ENCODE results near the gene LTA4H. TPM values are rescaled to one million over a fixed set of nuclear protein-coding genes. Genes with fewer than 3 reads are reported as not detected.

Gene LTA4H
- total RNA-seq, 4 donors from 2014 or later, result 36.7 to 46.9 (median 40.6) TPM

DNA sequence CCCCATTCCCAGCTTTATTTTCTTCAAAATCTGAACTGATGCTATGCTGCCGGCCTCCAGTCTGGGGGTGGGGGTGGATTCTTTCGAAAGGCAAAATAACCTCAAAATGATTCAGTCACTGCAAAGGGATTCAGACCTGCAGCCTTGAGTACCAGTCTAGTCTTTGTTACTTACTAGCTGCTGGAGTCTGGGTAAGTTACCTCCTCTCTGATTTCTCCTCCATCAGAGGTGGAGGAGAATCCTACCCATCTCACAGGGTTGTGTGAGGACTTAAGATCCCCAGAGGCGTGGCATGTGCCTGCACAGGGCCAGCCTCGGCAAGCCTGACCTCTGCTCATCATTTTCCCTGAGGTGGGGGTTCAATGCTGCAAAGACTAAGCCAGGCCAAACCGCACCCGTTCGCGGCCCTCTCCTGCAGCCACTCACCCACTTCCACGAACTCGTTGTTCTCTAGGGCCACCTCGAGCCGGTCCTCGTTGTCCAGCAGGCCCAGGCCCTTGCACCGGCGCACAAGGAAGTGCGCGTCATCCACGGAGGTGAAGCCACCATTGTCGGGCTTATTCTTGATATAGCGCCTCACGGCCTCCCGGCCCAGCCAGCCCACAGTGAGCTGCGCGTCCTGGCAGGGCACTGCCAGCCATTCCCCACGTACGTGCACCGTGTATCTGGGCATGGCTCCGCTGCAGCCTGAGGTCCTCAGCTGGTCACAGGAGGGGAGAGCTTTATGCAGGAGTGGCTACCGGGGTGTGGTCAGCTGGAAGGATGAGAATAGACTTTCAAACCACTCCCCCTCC lies 40.0 kb downstream of the LTA4H start:
- Histone ChIP-seq H3K4me1 (no peaks in the 10 kb centered on the region), H3K27me3 (no peaks in the 10 kb centered on the region), H3K36me3 (no peaks in the 10 kb centered on the region), H3K4me3 (no peak overlapping the region), H3K9me3 (no peaks in the 10 kb centered on the region), H3K27ac (peak overlapping the region in 1 of 4 donors; percentile 46)
- DNase-seq (no peak), ATAC-seq (no peak)
- TF ChIP-seq POLR2A (IDR thresholded peaks at IDR 0.05), result no peak
- TF ChIP-seq, protein P1, sequence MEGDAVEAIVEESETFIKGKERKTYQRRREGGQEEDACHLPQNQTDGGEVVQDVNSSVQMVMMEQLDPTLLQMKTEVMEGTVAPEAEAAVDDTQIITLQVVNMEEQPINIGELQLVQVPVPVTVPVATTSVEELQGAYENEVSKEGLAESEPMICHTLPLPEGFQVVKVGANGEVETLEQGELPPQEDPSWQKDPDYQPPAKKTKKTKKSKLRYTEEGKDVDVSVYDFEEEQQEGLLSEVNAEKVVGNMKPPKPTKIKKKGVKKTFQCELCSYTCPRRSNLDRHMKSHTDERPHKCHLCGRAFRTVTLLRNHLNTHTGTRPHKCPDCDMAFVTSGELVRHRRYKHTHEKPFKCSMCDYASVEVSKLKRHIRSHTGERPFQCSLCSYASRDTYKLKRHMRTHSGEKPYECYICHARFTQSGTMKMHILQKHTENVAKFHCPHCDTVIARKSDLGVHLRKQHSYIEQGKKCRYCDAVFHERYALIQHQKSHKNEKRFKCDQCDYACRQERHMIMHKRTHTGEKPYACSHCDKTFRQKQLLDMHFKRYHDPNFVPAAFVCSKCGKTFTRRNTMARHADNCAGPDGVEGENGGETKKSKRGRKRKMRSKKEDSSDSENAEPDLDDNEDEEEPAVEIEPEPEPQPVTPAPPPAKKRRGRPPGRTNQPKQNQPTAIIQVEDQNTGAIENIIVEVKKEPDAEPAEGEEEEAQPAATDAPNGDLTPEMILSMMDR (IDR thresholded peaks at IDR 0.05 in 4 of 5, conservative IDR thresholded peaks at IDR 0.05 in 1 of 5), result no peak
- intact Hi-C loops (cut with DNase I; ENCODE audit: low total_unique reads) (no loop called here), in situ Hi-C loops (cut with MboI; ENCODE audit: low sequenced_read_pairs in 4 of 4) (loop anchor here in 2 of 4 donors (10.0 kb wide), 1 partner anchor 81 kb away; no protein-coding TSS in a partner anchor)

DNA sequence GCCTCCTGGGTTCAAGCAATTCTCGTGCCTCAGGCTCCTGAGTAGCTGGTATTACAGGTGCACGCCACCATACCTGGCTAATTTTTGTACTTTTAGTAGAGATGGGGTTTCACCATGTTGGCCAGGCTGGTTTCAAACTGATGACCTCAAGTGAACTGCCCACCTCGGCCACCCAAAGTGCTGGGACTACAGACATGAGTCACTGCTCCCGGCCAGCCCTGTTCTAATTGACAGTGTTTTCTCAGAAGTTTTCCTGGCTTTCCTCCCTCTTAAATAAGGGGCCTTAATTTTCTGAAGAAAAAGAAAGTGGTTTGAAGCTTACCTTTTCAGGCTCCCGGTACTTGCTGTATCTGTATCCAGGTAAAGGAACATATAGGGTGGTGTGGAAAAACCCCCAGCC lies 40.9 kb downstream of the LTA4H start:
- no peaks in the 10 kb centered on the region for H3K9me3 ChIP-seq
- intact Hi-C loops (cut with DNase I; ENCODE audit: low total_unique reads) (no loop called here), in situ Hi-C loops (cut with MboI; ENCODE audit: low sequenced_read_pairs in 4 of 4) (loop anchor here in 2 of 4 donors (10.0 kb wide), 1 partner anchor 80 kb away; no protein-coding TSS in a partner anchor)
- H3K27me3 ChIP-seq, result no peaks in the 10 kb centered on the region
- no peak for TF ChIP-seq POLR2A (IDR thresholded peaks at IDR 0.05)
- TF ChIP-seq, protein P1 (IDR thresholded peaks at IDR 0.05 in 4 of 5, conservative IDR thresholded peaks at IDR 0.05 in 1 of 5), result no peak
- no peak overlapping the region for H3K4me3 ChIP-seq
- no peaks in the 10 kb centered on the region for H3K36me3 ChIP-seq
- ATAC-seq (no peak), DNase-seq (no peak)
- H3K4me1 ChIP-seq, result no peaks in the 10 kb centered on the region
- no peak overlapping the region for H3K27ac ChIP-seq

DNA sequence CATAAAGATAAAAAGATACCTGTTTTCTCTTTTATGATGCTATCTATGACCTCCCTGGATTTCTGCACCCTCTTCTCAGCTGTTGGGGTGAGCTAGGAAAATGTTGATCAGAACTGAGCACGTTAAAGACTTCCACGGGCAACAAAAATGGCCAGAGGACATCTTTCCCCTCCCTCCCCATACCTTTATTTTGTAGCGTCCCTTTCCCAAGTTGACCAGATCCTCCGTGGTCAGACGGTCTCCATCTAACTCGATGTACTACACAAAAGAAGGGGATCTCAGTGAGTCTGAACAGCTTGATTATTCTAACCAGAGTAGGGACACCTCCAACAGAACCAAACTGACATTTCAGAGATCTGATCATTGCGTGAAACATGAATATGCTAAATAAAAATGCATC lies 41.5 kb downstream of the LTA4H start:
- H3K27me3 ChIP-seq, result no peaks in the 10 kb centered on the region
- DNase-seq (no peak), ATAC-seq (no peak)
- H3K4me1 ChIP-seq, result no peaks in the 10 kb centered on the region
- no peaks in the 10 kb centered on the region for H3K9me3 ChIP-seq
- H3K4me3 ChIP-seq, result no peak overlapping the region
- no peaks in the 10 kb centered on the region for H3K36me3 ChIP-seq
- intact Hi-C loops (cut with DNase I; ENCODE audit: low total_unique reads) (no loop called here), in situ Hi-C loops (cut with MboI; ENCODE audit: low sequenced_read_pairs in 4 of 4) (loop anchor here in 2 of 4 donors (10.0 kb wide), 1 partner anchor 79 kb away; no protein-coding TSS in a partner anchor)
- no peak for TF ChIP-seq POLR2A (IDR thresholded peaks at IDR 0.05)
- TF ChIP-seq, protein P1 (IDR thresholded peaks at IDR 0.05 in 4 of 5, conservative IDR thresholded peaks at IDR 0.05 in 1 of 5), result no peak
- H3K27ac ChIP-seq, result no peak overlapping the region

DNA sequence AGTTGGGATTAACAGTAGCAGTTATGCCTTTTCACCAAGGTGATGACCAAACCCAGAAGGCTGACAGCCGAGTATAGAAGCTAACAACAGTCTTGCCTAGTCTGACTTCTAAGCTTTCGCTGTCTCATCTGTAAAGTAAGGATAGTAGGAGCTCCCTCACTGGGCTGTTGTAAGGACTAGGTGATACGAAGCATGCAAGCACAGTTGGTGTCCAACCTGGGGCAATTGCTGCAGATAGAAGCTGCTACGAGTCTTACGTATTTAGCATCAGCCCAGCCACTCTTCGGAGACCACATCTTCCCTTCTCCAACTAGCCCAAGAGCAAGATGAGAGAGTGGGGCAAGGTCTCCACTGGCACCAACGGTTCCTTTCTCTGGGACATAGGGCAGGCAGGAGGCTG lies 45.3 kb downstream of the LTA4H start:
- DNase-seq, result no peak
- no peak for ATAC-seq
- H3K4me1 ChIP-seq, result no peaks in the 10 kb centered on the region
- no peaks in the 10 kb centered on the region for H3K9me3 ChIP-seq
- no peak overlapping the region for H3K27ac ChIP-seq
- intact Hi-C loops (cut with DNase I; ENCODE audit: low total_unique reads) (no loop called here), in situ Hi-C loops (cut with MboI; ENCODE audit: low sequenced_read_pairs in 4 of 4) (loop anchor here in 2 of 4 donors (10.0 kb wide), 1 partner anchor 75 kb away; no protein-coding TSS in a partner anchor)
- no peaks in the 10 kb centered on the region for H3K36me3 ChIP-seq
- no peaks in the 10 kb centered on the region for H3K27me3 ChIP-seq
- no peak overlapping the region for H3K4me3 ChIP-seq
- TF ChIP-seq POLR2A (IDR thresholded peaks at IDR 0.05), result no peak

DNA sequence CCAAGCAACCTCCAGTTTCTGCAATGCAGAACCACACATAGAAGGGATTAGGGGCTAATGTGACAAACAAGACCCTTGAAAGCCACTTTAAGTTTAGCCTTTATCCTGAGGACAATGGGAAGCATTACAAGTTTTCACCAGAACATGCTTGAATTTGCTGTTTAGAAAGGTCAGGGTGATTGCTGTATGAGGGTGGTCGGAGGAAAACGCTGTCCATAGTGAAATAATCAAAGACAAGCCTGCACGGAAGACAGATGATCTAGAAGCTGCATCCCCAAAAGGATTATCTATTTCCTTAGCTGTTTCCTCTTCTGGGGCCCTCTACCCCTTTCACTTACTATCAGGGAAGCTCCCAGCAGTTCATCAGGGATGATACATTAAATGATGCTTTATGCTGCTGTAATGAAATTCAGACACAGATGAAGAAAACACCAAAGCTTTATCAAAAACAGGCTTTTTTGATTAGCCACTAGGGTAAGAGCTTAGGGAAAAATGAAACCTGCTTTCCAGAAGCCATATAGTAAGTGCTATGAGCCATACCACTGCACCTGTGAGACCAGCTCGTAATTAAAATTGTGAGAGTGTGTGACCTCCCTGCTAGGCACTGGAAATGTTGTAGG lies 45.8 kb downstream of the LTA4H start:
- Histone ChIP-seq H3K4me3 (no peak overlapping the region), H3K9me3 (no peaks in the 10 kb centered on the region), H3K4me1 (no peaks in the 10 kb centered on the region), H3K36me3 (no peaks in the 10 kb centered on the region), H3K27me3 (no peaks in the 10 kb centered on the region), H3K27ac (no peak overlapping the region)
- no peak for ATAC-seq
- in situ Hi-C loops (cut with MboI; ENCODE audit: low sequenced_read_pairs in 4 of 4), result loop anchor here in 2 of 4 donors (10.0 kb wide), 1 partner anchor 75 kb away; no protein-coding TSS in a partner anchor
- no peak for DNase-seq
- no peak for TF ChIP-seq POLR2A (IDR thresholded peaks at IDR 0.05)
- TF ChIP-seq, protein P1 (IDR thresholded peaks at IDR 0.05 in 4 of 5, conservative IDR thresholded peaks at IDR 0.05 in 1 of 5), result no peak
- intact Hi-C loops (cut with DNase I; ENCODE audit: low total_unique reads), result no loop called here

Measured in gastrocnemius medialis (tissue), 4 donors.